Stomach (tissue), 9 donors: ENCODE measurements around the gene KRT37. TPM values are rescaled to one million over a fixed set of nuclear protein-coding genes. Genes with fewer than 3 reads are reported as not detected.

Experiments
- DNase-seq, 2 donors: peaks; one replicate each; pipeline versions ENCODE4 v3.0.0 to v3.0.0-alpha.2; 2013 to 2019
- H3K27ac ChIP-seq, 5 donors: fragments of 200-600 bp in 4 of 5; sonication (generic) in 4 of 5; one replicate each; pipeline ENCODE4 v1.5.1; 2013 to 2019; ENCODE audit warnings: mild to moderate bottlenecking in 1 of 5, moderate library complexity in 1 of 5
- H3K27me3 ChIP-seq, 3 donors: fragments of 200-600 bp; sonication (generic); one replicate each; pipeline ENCODE4 v1.5.1; 2017 to 2019; ENCODE audit warnings: mixed run types in 1 of 3
- H3K36me3 ChIP-seq, 4 donors: fragments of 200-600 bp; sonication (generic); 1 replicate in 3 of 4; 2 replicates in 1 of 4; pipeline ENCODE4 v1.5.1; 2016 to 2019
- H3K4me1 ChIP-seq, 4 donors: fragments of 200-600 bp; sonication (generic); one replicate each; pipeline ENCODE4 v1.5.1; 2016 to 2019
- H3K4me3 ChIP-seq, 4 donors: fragments of 200-600 bp; sonication (generic) in 3 of 4; one replicate each; pipeline ENCODE4 v1.5.1; 2016 to 2019; ENCODE audit warnings: mild to moderate bottlenecking in 1 of 4
- H3K9me3 ChIP-seq, 4 donors: fragments of 200-600 bp; sonication (generic); one replicate each; pipeline ENCODE4 v1.5.1; 2016 to 2019
- EP300 ChIP-seq: sonication (generic); formaldehyde crosslinking; IDR thresholded peaks from one replicate; pipeline ENCODE4 v1.6.1; 2017; ENCODE audit warnings: antibody characterized with exemption
- POLR2A ChIP-seq, 4 donors: fragments of 450-650 bp; IDR thresholded peaks; one replicate each; pipeline ENCODE4 v1.6.1; 2016; ENCODE audit warnings: antibody characterized with exemption in 4 of 4, control low read depth in 2 of 4, mild to moderate bottlenecking in 1 of 4, moderate library complexity in 1 of 4
- POLR2AphosphoS5 ChIP-seq, 3 donors: sonication (generic); formaldehyde crosslinking; IDR thresholded peaks; one replicate each; pipeline ENCODE4 v1.6.1; 2016; ENCODE audit warnings: antibody characterized with exemption in 3 of 3
- WGBS, 5 donors: extraction: QIAGEN DNeasy Blood & Tissue Kit in 3 of 5; methylation state at CpG; one replicate each; pipeline versions ENCODE4 v1.1.5 to v1.1.7; 2013 to 2018; 5-methylcytosine and 5-hydroxymethylcytosine counted together
- intact Hi-C: fragments of 100-400 bp; cut with DNase I; formaldehyde crosslinking; loops from one replicate; pipeline ENCODE4 v1.15.1; 2023; ENCODE audit warnings: low total_unique reads
- polyA plus RNA-seq, 3 donors: library from polyadenylated mRNA; stranded (reverse); fragments of 200-250 nt; gene quantifications; one replicate each; pipeline ENCODE4 v1.2.3, GENCODE V29; 2013
- total RNA-seq, 5 donors: library from RNA; depleted of rRNA; stranded (reverse); fragments of >200 nt; gene quantifications; one replicate each; pipeline versions ENCODE4 v1.1.0 to v1.2.3, GENCODE V29; 2014 to 2016
- TF ChIP-seq, protein P1 (sequence below), 7 experiments: fragments of 450-650 bp in 4 of 7; fragments of 200-600 bp in 3 of 7; sonication (generic) in 3 of 7; IDR thresholded peaks; one replicate each; pipeline ENCODE4 v1.5.1; 2016 to 2019; ENCODE audit warnings: antibody characterized with exemption in 7 of 7, control low read depth in 2 of 7, mild to moderate bottlenecking in 1 of 7
- donor health status: healthy with polysubstance abuse.
- donor health status: Bipolar disorder and iron deficiency.
- donor health status: healthy.

Gene KRT37
- total and polyA plus RNA-seq, 8 donors: not detected

DNA sequence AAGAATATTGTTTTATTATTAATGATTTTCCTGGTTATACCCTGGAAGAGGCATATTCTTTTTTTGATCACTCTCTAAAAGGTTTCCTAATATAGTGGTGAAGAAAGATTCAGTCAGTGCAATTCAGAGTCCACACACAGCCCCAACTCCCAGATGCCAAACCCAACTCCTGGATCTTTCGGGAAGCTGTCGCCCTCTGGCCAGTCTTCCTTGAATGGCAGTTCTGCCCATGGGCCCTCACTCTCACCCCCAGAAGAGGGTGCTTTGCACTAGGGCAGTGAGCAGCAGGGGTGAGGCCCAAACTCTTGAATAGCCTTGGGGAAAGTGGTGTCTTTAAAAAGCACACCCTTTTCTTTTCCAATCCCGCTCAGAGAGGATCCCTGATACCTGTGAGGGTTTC lies 31.8 kb upstream of the KRT37 start:
- H3K9me3 ChIP-seq: no peaks in the 10 kb centered on the region
- no peak overlapping the region for H3K4me3 ChIP-seq
- H3K4me1 ChIP-seq: no peaks in the 10 kb centered on the region
- WGBS, 5 donors: 77 to 88% (median 85%) methylated on average over 3 of the region's 3 CpGs
- H3K36me3 ChIP-seq: no peaks in the 10 kb centered on the region
- no peak for TF ChIP-seq POLR2AphosphoS5 (IDR thresholded peaks at IDR 0.05)
- no peak for TF ChIP-seq POLR2A (IDR thresholded peaks at IDR 0.05)
- TF ChIP-seq, protein P1, sequence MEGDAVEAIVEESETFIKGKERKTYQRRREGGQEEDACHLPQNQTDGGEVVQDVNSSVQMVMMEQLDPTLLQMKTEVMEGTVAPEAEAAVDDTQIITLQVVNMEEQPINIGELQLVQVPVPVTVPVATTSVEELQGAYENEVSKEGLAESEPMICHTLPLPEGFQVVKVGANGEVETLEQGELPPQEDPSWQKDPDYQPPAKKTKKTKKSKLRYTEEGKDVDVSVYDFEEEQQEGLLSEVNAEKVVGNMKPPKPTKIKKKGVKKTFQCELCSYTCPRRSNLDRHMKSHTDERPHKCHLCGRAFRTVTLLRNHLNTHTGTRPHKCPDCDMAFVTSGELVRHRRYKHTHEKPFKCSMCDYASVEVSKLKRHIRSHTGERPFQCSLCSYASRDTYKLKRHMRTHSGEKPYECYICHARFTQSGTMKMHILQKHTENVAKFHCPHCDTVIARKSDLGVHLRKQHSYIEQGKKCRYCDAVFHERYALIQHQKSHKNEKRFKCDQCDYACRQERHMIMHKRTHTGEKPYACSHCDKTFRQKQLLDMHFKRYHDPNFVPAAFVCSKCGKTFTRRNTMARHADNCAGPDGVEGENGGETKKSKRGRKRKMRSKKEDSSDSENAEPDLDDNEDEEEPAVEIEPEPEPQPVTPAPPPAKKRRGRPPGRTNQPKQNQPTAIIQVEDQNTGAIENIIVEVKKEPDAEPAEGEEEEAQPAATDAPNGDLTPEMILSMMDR (IDR thresholded peaks at IDR 0.05): no peak
- TF ChIP-seq EP300: no peak
- intact Hi-C loops: no loop called here
- DNase-seq: no peak
- H3K27ac ChIP-seq: no peak overlapping the region
- H3K27me3 ChIP-seq: peaks cover 0 to 6% (median 0%) of the 10 kb centered on the region in 3 donors

DNA sequence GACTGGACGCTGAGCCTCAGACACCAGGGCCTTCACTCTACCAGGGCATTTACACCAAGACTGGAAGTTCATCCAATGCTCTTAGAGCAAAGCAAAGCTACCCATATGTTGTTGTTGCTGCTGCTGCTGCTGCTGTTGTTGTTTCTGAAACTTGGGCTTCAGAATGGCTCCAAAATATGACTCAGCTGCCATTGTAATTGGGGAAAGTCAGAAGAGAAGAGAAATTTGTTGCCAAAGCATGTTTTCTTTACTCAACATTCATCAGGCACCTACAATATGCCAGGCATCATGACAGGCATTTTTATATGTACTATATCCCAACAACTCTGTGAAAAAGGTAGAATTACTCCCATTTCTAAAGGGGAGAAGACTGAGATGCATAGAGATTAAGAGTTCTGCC lies 30.9 kb upstream of the KRT37 start:
- H3K27ac ChIP-seq: no peak overlapping the region
- WGBS, 5 donors: 80 to 100% (median 93%) methylated on average over 1 of the region's 1 CpG
- DNase-seq: no peak
- TF ChIP-seq POLR2A (IDR thresholded peaks at IDR 0.05) (no peak), POLR2AphosphoS5 (IDR thresholded peaks at IDR 0.05) (no peak), EP300 (no peak)
- TF ChIP-seq, protein P1 (IDR thresholded peaks at IDR 0.05): no peak
- peaks cover 0 to 6% (median 0%) of the 10 kb centered on the region in 3 donors for H3K27me3 ChIP-seq
- H3K36me3 ChIP-seq: no peaks in the 10 kb centered on the region
- no peaks in the 10 kb centered on the region for H3K4me1 ChIP-seq
- intact Hi-C loops: no loop called here
- no peaks in the 10 kb centered on the region for H3K9me3 ChIP-seq
- H3K4me3 ChIP-seq: no peak overlapping the region

DNA sequence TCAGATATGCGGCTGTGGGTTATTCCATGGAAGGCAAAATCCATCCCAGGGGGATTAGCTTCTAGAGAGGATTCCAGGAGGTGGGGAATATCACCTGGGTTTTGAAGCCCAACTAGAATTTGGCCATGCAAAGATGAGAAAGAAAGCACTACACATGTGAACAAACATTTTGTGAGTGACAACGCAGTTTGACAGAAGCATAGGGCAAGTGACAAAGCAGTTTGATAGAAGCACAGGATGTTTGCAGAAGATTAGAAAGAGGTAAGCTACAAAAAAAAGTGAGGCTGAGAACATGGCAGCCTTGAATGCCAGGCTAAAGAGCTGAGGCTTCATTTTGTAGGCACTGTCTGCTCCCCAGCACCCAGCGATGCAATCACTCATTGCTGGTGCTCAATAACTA lies 28.7 kb upstream of the KRT37 start:
- no peak for DNase-seq
- Histone ChIP-seq H3K36me3 (no peaks in the 10 kb centered on the region), H3K4me1 (no peaks in the 10 kb centered on the region), H3K4me3 (no peak overlapping the region), H3K9me3 (no peaks in the 10 kb centered on the region), H3K27ac (no peak overlapping the region), H3K27me3 (peaks cover 0 to 6% (median 0%) of the 10 kb centered on the region in 3 donors)
- intact Hi-C loops: no loop called here
- TF ChIP-seq, protein P1 (IDR thresholded peaks at IDR 0.05): no peak
- TF ChIP-seq POLR2A (IDR thresholded peaks at IDR 0.05) (no peak), POLR2AphosphoS5 (IDR thresholded peaks at IDR 0.05) (no peak), EP300 (no peak)
- 78 to 93% (median 91%) methylated on average over 3 of the region's 3 CpGs for WGBS, 5 donors

DNA sequence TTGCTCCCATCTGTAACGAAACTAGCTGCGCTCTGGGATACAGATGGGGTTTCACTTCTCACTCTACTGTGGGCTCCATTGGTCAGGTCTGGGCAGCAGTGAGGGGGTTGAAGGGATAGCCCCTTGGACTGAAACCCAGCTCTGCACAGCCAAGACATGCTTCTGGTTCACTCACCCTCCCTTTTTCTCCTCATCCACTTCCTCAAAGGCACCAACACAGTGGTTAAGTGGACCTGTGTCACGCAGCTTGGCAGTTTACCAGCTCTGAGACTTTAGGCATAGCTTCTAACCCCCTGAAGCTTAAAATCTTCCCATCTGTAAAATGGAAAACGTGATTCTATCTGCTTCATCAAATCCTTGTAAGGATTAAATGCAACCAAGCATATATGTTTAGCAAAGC lies 27.9 kb upstream of the KRT37 start:
- H3K27me3 ChIP-seq: peaks cover 0 to 6% (median 0%) of the 10 kb centered on the region in 3 donors
- H3K4me1 ChIP-seq: no peaks in the 10 kb centered on the region
- no peaks in the 10 kb centered on the region for H3K36me3 ChIP-seq
- no peak overlapping the region for H3K27ac ChIP-seq
- no peaks in the 10 kb centered on the region for H3K9me3 ChIP-seq
- TF ChIP-seq POLR2A (IDR thresholded peaks at IDR 0.05) (no peak), POLR2AphosphoS5 (IDR thresholded peaks at IDR 0.05) (no peak), EP300 (no peak)
- TF ChIP-seq, protein P1 (IDR thresholded peaks at IDR 0.05): no peak
- 46 to 65% (median 55%) methylated on average over 4 of the region's 4 CpGs for WGBS, 5 donors
- intact Hi-C loops: no loop called here
- DNase-seq: no peak
- H3K4me3 ChIP-seq: no peak overlapping the region
